Adipocyte (in vitro differentiated cells): ENCODE data around the gene CAD.
"Not testable (repeated sequence)": the region's sequence is repeated elsewhere in the genome, so short reads cannot be mapped to it uniquely, and the experiment has no call there.

ENCODE experiments used
- DNase-seq: peaks from one replicate; pipeline ENCODE4 v3.0.0-alpha.2; 2015; ENCODE audit warnings: low read depth
- H3K27me3 ChIP-seq: replicated peaks from 2 replicates; pipeline ENCODE4 v1.7.0; 2013; ENCODE audit warnings: mild to moderate bottlenecking, low read length, moderate library complexity; ENCODE audit not compliant: control insufficient read depth, insufficient read depth
- H3K36me3 ChIP-seq: 2 replicates; pipeline ENCODE4 v1.7.0; 2013; ENCODE audit warnings: low read length, mild to moderate bottlenecking, moderate library complexity; ENCODE audit not compliant: control insufficient read depth, insufficient read depth, severe bottlenecking
- H3K4me1 ChIP-seq: 2 replicates; pipeline ENCODE4 v1.7.0; 2013; ENCODE audit warnings: mild to moderate bottlenecking, low read length, moderate library complexity; ENCODE audit not compliant: control insufficient read depth, insufficient read depth
- H3K4me3 ChIP-seq: 2 replicates; pipeline ENCODE4 v1.7.0; 2013; ENCODE audit warnings: mild to moderate bottlenecking, low read length, moderate library complexity
- H3K9ac ChIP-seq: 2 replicates; pipeline ENCODE4 v1.7.0; 2013; ENCODE audit warnings: mild to moderate bottlenecking, low read length, moderate library complexity
- H3K9me3 ChIP-seq: 2 replicates; pipeline ENCODE4 v1.7.0; 2013; ENCODE audit warnings: mild to moderate bottlenecking, low read length, moderate library complexity; ENCODE audit not compliant: control insufficient read depth

CAD gene

DNA sequence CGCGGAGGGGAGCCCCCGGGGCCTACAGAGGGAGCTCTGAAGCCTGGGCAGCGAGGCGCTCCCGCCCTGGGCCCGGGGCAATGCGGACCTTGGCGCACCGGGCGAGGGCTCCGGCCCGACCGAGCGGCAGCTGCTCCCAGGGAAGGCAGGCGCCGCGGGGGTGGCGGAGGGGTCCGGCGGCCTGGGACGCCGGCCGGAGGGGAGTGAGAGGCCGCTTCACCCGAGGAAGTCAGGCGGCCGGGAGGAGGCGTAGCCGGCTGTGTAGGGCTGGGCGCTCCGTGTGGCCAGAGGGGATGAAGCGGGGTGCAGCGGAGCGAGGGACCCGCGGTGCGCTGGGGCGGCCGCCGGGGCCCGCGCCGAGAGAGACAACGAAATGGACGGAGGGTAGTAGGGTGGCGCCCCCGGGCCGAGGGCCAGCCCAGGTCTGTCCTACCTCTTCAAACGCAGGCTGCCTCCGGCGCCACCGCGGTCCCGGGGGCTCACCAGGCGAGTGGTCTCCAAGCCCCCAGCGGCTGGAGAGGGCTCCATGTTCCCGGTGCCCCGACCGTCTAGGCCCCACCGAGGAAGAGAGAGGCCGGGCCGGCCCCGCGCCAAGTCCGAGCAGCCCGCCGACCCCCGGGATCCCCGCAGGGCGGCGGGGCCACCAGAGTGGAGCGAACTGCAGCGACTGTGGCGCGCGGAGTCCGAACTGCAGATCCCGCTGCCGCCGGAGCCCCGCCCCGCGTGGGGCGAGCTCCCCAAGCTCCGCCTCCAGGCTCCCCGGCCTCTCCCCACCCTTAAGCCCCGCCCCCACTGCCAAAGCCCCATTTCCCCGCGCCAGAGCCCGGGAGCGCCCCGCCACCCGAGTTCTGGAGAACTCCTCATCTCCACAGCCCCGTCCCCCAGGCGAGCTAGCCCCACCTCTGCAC is 45.5 kb downstream of the CAD start, which contains the start of gene SLC30A3:
Gene SLC30A3 (minus strand): TSS at position 669 of the 908 bp plus-strand sequence. CDS start 141 bp downstream, at position 528.
- Histone ChIP-seq H3K27me3 (peaks cover 61% of the 10 kb centered on the region), H3K4me1 (peaks cover 2% of the 10 kb centered on the region), H3K9me3 (no peaks in the 10 kb centered on the region), H3K4me3 (peak within 1 kb of the TSS; percentile 67), H3K36me3 (no peaks in the 10 kb centered on the region), H3K9ac (no peak within 1 kb of the TSS)
- peak; percentile 75 for DNase-seq

DNA sequence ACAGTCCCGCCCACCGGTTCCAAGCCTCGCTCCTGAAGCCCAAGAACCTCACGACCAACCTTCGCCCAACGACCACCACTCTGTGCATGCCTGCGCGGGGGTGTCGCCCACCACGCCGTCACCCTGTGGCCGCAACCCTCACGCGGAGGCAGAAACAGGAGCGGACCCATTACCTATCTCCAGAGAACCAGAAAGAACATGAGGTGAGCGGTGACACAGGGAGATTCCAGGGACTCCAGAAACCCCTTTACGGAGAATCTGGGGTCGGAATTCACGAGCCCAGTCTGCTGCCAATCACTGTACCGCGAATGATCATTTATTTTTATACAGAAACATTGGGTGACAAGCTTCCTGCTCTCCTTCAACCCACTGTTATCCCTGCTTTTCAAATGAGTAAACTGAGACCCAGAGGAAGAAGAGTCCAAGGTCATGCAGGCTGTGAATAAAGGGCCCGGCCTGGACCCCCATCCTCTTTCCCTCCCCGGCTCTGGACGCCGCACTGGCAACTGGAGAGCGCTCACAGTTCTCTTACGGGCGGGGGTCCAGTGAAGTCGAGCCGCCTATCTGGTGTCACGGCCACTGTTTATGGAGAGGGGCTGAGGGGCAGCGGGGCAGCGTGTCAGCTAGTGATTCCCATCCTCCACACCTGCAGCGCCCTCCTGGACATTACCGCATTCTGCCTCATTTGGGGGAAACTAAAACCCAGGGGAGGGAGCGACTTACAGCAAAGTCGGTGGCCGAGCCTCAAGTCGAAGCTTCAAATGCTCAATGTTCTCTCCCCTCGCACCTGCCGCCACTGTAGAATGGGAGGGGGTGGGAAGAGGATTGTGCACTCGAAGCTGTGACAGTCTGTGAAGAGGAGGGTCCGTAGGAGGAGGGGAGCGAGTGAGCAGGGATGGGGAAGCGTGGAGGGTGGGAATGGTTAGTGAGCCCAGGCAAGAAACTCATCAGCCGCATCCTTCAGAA is 46.4 kb downstream of the CAD start:
- no peak for DNase-seq
- Histone ChIP-seq H3K9ac (no peak overlapping the region), H3K4me3 (no peak overlapping the region), H3K9me3 (no peaks in the 10 kb centered on the region), H3K36me3 (no peaks in the 10 kb centered on the region), H3K27me3 (peaks cover 67% of the 10 kb centered on the region), H3K4me1 (peaks cover 2% of the 10 kb centered on the region)

DNA sequence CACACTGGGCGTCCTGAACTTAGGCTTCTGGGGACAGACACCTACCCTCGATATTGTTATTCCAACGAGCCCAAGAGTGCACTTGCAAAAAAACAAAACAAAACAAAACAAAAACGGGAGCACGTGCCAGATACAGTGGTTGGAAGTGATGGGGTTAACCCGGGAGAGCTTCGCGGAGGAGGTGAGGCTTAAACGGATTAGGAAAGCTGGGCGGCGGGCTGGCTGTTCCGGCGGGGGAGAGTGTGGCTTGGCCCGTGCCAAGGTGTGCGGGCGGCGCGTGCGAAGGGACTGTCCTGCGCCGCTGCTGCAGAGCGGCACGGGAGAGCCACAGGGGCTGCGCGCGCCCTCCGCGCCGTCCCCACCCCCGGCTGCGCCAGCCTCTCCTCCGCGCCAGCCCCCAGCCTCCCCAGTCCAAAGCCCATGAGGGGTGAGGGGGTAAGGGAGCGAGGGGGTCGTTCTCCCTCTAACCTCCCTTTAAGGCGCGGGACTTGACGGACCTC is 47.1 kb downstream of the CAD start:
- Histone ChIP-seq H3K36me3 (no peaks in the 10 kb centered on the region), H3K4me3 (no peak overlapping the region), H3K27me3 (peaks cover 72% of the 10 kb centered on the region)

DNA sequence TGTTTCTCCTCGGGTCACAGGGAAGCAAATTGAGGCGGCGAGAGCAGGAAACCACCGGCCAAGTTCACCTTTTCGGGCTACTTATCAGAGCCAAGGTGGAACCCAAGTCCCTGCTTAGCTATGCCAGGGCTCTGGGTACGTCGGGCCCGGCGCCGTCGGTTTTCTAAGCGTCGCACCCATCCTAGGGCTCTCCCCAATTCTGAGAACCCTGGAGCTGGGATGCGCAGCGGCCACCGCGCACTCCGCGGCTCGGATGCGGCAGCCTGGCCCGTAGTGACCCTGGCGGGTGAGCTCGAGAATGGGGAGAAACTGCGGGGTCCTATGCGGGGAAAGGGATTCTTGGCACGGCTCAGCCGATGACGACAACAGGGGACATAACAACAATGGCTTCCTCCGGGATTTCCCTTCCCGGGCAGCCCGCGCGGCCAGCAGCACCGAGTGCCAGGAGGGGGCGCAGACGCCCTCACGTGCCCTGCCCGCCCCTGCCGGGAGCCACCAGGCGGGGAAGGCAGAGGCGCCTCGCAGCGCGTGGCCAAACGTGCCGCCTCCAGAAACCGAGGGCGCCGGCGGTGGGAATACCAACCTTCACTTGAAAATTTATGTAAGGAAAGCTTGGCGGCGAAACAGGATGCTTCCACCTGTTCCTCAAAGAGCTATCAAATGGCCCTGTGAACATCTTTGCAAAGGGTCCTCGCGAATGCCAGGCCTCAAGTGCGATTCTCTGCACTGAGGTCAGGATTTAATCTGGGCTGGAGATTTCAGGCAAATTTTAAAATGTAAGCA is 47.8 kb downstream of the CAD start:
- no peak overlapping the region for H3K4me3 ChIP-seq
- DNase-seq, result peak; percentile 65

More for the DNA sequence above, 47.1 kb downstream of the CAD start:
- peaks cover 2% of the 10 kb centered on the region for H3K4me1 ChIP-seq
- peak; percentile 33 for DNase-seq
- no peaks in the 10 kb centered on the region for H3K9me3 ChIP-seq
- H3K9ac ChIP-seq, result no peak overlapping the region

DNA sequence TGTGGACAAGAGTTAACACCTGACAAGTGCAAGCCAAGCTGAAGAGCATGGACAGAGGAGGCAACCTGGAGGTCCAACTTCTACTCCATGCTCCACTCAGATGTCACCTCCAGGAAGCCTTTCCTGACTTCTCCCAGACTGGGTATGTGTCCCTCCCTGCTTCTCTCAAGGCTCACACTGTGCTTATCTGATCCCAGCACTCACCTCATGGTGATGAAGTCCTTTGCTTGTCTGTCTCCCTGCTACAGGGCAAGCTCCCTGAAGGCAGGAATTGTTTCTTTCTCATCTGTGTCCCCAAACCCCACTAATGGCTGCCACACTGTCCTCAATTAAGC is 48.3 kb downstream of the CAD start:
- Histone ChIP-seq H3K4me3 (no peak overlapping the region), H3K4me1 (peaks cover 2% of the 10 kb centered on the region), H3K36me3 (no peaks in the 10 kb centered on the region), H3K9me3 (no peaks in the 10 kb centered on the region), H3K27me3 (peaks cover 61% of the 10 kb centered on the region), H3K9ac (no peak overlapping the region)
- no peak for DNase-seq

More for the DNA sequence above, 47.8 kb downstream of the CAD start:
- Histone ChIP-seq H3K36me3 (no peaks in the 10 kb centered on the region), H3K9ac (no peak overlapping the region), H3K27me3 (peaks cover 66% of the 10 kb centered on the region), H3K9me3 (no peaks in the 10 kb centered on the region), H3K4me1 (peaks cover 2% of the 10 kb centered on the region)

DNA sequence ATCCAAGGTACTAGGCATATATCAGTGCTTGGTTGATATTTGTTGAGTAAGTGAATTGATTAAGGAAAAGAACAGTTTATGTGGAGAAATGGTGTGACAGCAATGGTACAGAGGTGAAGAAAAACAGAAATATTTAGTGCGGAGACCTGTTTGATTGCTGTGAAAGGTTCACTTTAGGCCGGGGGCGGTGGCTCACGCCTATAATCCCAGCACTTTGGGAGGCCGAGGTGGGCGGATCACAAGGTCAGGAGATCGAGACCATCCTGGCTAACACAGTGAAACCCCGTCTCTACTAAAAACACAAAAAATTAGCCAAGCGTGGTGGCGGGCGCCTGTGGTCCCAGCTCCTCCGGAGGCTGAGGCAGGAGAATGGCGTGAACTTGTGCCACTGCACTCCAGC is 51.1 kb downstream of the CAD start:
- H3K4me1 ChIP-seq, H3K4me3 ChIP-seq, H3K9me3 ChIP-seq, DNase-seq, H3K36me3 ChIP-seq, H3K9ac ChIP-seq: not testable (repeated sequence)
- H3K27me3 ChIP-seq, result peaks cover 51% of the 10 kb centered on the region

DNA sequence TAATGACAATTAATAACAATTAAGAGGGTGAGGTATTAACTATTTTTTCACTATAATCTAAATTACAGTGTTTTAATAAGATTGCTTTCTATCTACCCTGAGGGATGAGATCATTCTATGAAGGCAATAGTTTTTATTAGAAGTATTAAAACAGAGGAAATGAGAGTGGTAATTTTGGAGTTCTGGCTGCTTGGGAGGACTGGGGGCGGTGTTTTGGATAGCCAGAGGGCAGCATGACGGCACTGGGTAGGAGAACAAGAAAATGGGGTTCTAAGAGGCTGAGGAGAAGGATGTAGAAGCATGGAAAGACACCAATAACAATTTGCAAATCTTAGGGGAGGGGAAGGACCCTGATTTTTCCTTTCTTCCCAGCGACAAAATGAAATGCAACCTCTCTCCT is 53.0 kb downstream of the CAD start:
- DNase-seq, result no peak
- no peaks in the 10 kb centered on the region for H3K9me3 ChIP-seq
- H3K9ac ChIP-seq, result no peak overlapping the region
- no peaks in the 10 kb centered on the region for H3K4me1 ChIP-seq
- peaks cover 39% of the 10 kb centered on the region for H3K27me3 ChIP-seq
- no peak overlapping the region for H3K4me3 ChIP-seq
- H3K36me3 ChIP-seq, result no peaks in the 10 kb centered on the region

DNA sequence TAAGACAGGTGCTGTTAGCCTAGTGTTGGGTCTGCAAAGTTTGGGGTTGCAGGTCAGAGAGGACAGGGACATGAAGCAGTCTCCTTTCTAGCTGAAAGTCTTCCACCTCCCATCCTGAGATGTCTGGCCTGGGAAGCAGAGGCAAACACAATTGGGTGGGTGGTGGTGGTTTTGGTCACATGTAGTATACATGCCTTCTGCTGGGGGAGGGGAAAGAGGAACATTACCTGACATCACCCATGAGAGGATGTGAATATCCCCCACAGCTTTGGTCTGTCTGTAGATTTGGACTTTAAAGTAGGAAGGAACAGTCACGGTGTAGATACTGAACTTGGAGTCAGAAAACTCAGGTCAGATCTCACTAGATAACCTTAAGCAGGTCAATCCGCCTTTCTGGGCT is 53.5 kb downstream of the CAD start:
- Histone ChIP-seq H3K4me3 (no peak overlapping the region), H3K9ac (no peak overlapping the region), H3K36me3 (no peaks in the 10 kb centered on the region), H3K27me3 (peaks cover 39% of the 10 kb centered on the region), H3K9me3 (no peaks in the 10 kb centered on the region), H3K4me1 (no peaks in the 10 kb centered on the region)
- no peak for DNase-seq

DNA sequence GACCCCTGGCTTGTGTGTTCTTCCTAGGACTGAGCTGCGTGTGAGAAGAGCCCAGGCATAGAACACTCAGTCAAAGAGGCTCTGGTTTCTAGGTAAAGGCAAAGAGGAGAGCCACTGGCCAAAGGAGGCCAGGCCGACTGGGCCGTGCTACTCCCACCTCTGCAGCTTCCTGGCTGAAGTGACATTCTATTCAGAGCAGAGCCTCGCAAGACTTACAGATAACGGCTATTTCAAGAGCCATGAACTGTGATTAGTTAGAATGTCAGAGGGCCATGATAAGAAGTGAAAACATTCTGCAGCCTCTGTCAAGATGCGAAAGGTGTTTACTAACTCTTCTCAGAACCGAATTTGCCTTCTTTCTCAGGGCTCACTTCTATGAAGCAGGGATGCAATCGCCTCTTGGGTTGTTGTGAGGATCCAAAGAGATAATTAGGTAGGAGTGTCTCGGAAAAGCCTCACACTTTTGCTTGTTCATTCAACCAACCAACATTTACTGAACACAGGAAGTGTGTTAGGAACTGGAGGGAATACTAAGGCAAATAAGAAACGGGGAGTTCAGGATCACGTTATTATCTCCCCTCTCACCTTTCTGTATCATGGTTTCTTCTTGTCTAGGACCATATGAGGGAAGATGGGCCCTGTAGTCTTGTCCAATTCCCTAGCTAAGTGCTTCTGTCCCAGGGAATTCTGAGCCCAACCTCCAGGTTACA is 54.6 kb downstream of the CAD start:
- H3K9me3 ChIP-seq, result no peaks in the 10 kb centered on the region
- no peaks in the 10 kb centered on the region for H3K36me3 ChIP-seq
- H3K9ac ChIP-seq, result no peak overlapping the region
- H3K27me3 ChIP-seq, result peaks cover 35% of the 10 kb centered on the region
- no peaks in the 10 kb centered on the region for H3K4me1 ChIP-seq
- no peak overlapping the region for H3K4me3 ChIP-seq
- DNase-seq, result no peak
